COLO668 (cell line): ENCODE measurements around the gene EVL.
"Not testable (repeated sequence)": the region's sequence is repeated elsewhere in the genome, so short reads cannot be mapped to it uniquely, and the experiment has no call there.

ENCODE experiments used
- DNase-seq: peaks from one replicate; lab custom pipeline; 2025; ENCODE audit not compliant: unreplicated experiment; lab: John Stamatoyannopoulos, UW

EVL gene, protein sequence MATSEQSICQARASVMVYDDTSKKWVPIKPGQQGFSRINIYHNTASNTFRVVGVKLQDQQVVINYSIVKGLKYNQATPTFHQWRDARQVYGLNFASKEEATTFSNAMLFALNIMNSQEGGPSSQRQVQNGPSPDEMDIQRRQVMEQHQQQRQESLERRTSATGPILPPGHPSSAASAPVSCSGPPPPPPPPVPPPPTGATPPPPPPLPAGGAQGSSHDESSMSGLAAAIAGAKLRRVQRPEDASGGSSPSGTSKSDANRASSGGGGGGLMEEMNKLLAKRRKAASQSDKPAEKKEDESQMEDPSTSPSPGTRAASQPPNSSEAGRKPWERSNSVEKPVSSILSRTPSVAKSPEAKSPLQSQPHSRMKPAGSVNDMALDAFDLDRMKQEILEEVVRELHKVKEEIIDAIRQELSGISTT

DNA sequence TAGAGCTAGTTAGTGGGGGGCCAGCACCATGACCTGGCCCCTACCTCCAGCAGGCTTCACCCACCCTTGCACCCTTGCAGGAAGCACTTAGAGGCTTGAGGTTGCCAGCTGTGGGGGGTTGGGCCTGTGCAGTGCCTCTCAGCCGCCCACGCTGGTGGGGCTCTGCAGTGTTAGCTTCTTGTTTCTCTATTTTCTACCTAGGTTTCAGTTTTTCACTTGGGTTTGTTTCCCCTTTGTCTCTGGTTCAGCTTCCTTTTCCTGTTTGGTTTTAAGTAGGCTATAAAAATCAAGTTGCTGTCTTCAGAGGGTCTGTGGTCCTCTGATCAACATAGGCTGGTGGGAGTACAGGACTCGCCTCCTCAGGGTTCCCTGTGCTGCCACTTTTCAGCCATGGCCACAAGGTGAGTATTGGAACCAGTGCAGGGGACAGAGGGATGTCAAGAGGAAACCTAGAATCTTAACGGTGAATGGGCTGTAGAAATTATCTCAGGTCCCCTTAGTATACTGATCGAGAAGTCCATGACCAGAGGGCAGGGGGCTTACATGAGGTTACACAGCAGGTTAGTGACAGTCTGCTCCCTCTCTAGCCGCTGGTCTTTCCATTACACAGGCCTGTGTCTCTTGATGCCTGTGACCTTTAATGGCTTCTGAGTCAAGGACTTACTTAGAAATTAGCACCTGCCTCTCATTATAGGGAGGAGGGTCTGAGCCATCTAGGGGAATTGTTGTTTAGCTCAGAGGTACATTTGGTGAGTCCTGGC, at the start of gene EVL:
TSS of gene EVL (plus strand) at position 312 of the 761 bp plus-strand sequence. CDS start at position 391, 79 bp downstream.
- no peak for DNase-seq

DNA sequence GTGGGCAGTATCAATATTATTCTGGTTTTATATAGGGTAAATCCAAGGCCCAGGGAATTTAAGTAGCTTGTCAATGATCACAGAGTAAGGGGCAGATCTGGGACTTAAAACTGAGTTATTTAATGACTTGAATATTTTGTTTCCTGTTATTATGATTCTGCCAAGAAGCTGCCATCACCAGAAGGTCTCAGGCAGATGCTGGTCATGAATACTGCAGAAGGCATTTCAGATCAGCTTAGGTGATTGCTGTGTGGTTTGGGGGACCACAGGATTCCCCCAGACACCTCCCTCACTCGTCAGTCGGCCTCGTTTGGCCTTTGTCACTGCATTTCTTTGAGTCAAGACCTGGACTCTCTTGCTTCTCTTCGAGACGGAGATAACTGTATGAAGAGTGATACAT, 47.7 kb upstream of the EVL start:
- DNase-seq: no peak

- DNase-seq: no peak
Observed at GRCh38 chr14:100018054-100018453, 47.2 kb upstream of the EVL start.

DNA sequence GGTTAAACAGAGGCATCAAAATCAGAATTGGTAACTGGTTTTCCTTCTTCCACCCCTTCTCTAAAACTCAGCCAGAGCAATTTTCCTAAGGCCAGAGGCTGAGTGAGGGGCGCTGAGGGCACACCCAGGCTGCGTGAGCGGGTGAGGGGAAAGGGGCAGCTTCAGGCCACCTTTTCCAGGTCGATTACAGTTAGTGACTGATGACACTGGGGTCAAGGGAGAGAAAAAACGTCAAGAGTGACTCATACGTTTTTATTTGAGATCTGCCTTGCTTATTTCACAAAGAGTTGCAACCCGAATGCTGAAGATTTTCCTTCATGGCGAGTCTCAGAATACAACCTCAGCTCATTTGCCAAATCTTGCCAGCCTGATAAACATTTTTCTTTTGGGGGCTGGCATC, 46.7 kb upstream of the EVL start:
- DNase-seq: no peak

- no peak for DNase-seq
Observed at GRCh38 chr14:100019156-100019744, 46.0 kb upstream of the EVL start.

GRCh38 chr14:100020629-100021028, 44.6 kb upstream of the EVL start:
- DNase-seq: no peak

GRCh38 chr14:100022772-100023451, 42.3 kb upstream of the EVL start:
- peak; percentile 29 for DNase-seq

GRCh38 chr14:100025111-100025510, 40.1 kb upstream of the EVL start:
- DNase-seq: no peak

- no peak for DNase-seq
Observed at GRCh38 chr14:100027771-100028490, 37.3 kb upstream of the EVL start.

GRCh38 chr14:100028990-100029677, 36.1 kb upstream of the EVL start:
- no peak for DNase-seq

- DNase-seq: not testable (repeated sequence)
Observed at GRCh38 chr14:100030006-100030405, 35.2 kb upstream of the EVL start.

DNA sequence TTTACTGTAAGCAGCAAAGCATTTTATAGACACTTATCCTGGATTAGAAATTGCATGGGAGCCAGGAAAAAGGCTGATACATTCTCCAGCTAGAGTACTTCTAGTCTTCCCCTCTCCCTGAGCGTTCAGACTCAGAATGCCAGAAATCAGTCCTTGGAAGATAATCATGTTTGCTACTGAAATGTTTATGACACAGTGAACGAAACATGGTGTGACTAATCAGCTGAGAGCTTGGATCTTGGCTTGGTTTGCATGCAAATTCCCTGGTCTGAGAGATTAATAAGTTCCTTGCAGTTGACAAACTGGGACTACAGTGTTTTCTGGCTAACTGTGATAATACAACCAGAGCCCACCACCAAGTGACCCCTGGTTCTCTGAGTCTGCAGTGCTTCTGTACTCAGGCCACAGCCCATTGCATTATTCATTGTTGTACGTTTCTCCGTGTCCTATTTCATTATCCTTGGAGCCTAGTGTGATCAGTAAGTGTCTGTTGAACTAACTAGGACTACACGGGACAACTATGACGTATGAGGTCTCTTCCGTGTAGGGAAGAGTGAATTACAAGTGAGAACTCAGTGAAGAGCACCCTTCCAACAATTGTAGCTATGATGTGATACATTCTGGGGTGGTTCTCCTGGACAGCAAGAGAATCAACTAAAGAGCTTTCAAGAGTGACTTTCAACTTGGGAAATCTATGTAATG, 34.6 kb upstream of the EVL start:
- no peak for DNase-seq

- DNase-seq: no peak
Observed at GRCh38 chr14:100031506-100032281, 33.5 kb upstream of the EVL start.

DNA sequence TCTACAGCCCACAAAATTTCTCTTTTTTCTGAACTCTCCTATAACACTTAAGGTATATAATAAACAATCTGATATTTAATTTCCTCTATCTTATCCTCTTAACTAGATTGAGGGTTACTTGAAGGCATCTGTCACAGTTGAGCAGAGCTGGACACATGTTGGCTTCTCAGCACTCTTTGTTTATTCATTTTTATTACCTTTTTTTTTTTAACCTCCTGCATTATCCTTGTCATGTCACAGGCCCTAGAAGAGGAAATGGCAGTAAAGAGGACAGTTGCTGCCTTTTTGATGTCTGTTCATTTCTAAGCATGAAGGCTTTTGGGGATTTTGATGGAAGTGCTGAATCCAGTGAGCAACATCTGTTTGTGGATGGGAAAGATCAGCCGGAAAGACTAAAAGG, 32.5 kb upstream of the EVL start:
- DNase-seq: no peak

- DNase-seq: no peak
Observed at GRCh38 chr14:100033347-100034075, 31.7 kb upstream of the EVL start.

- DNase-seq: no peak
Observed at GRCh38 chr14:100034468-100034867, 30.8 kb upstream of the EVL start.

DNA sequence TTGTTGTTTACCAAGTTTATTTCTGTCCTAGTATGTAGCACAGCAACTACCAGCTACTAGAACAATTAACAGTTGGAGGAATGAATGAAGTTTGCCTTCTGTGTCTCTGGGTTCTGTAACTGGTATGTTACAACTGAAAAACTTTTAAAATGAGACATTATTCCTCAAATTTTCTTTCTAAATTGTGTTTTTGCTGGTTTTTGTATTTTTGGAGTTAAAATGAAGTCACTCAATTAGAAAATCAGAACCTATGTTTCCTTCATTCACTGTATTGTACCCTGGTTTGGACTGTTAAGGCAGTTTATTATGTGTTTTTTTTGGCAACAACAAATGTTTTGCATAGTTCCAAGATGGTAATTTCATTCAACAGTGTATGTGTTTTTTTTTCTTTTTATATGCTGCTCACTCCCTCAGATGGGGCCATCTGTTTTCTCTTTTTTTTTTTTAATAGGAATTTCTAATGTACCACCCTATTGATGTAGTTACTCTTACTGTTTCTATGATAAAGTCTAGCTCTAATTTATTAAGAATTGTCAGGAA, 30.2 kb upstream of the EVL start:
- no peak for DNase-seq

DNA sequence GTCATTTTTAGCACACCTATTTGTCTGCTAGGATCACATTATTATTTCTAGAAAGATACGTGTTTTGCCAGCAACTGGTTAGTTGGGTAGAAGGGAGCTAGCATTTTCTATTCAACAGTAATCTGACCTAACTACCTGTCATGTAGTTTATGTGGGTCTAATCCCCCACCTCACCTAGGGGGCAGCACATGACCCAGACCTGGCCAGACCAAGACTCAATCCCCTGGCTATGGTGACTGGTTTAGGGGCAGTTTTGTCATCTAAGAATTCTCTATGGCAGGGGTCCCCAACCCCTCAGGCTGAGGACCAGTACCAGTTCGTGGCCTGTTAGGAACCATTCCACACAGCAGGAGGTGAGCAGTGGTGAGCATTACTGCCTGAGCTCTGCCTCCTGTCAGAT, 29.5 kb upstream of the EVL start:
- DNase-seq: no peak
